OCI-LY3 (cell line): ENCODE measurements around the gene ENTPD2.

Experiments used
- H2AFZ ChIP-seq: fragments of 200-600, 300-600 bp; shearing (Covaris generic); 2 replicates; pipeline ENCODE4 v1.6.0; 2014; ENCODE audit warnings: antibody characterized with exemption, low read depth, low read length
- H3K27ac ChIP-seq: fragments of 200-600, 300-600 bp; sonication (generic); 2 replicates; pipeline ENCODE4 v1.5.1; 2014; ENCODE audit warnings: mild to moderate bottlenecking, low read length, moderate library complexity, mixed read lengths
- H3K27me3 ChIP-seq: fragments of 200-600, 300-600 bp; sonication (generic); 2 replicates; pipeline ENCODE4 v1.6.1; 2014; ENCODE audit warnings: low read depth, low read length, mixed read lengths
- H3K36me3 ChIP-seq: fragments of 200-600, 300-600 bp; sonication (generic); replicated peaks from 2 replicates; pipeline ENCODE3; 2014; ENCODE audit warnings: low read depth, low read length, mixed read lengths
- H3K4me1 ChIP-seq: fragments of 300-600, 200-600 bp; sonication (generic); 2 replicates; pipeline ENCODE4 v1.6.1; 2014; ENCODE audit warnings: low read length, mixed read lengths
- H3K4me2 ChIP-seq: fragments of 200-600, 300-600 bp; sonication (generic); 2 replicates; pipeline ENCODE4 v1.6.1; 2014; ENCODE audit warnings: low read length, mixed read lengths
- H3K4me3 ChIP-seq: fragments of 300-600, 200-600 bp; sonication (generic); 2 replicates; pipeline ENCODE4 v1.5.1; 2014; ENCODE audit warnings: antibody characterized with exemption, mild to moderate bottlenecking, low read length, moderate library complexity
- H3K79me2 ChIP-seq: fragments of 300-600, 200-600 bp; shearing (Covaris generic); 2 replicates; pipeline ENCODE4 v1.6.1; 2014; ENCODE audit warnings: mild to moderate bottlenecking, low read length, mixed read lengths
- H3K9ac ChIP-seq: fragments of 300-600, 200-600 bp; shearing (Covaris generic); 2 replicates; pipeline ENCODE4 v1.6.0; 2014; ENCODE audit warnings: mild to moderate bottlenecking, low read length, moderate library complexity
- H3K9me3 ChIP-seq: fragments of 200-600, 300-600 bp; shearing (Covaris generic); 2 replicates; pipeline ENCODE4 v1.6.1; 2014; ENCODE audit warnings: low read length, mixed read lengths; ENCODE audit not compliant: insufficient read depth
- H4K20me1 ChIP-seq: fragments of 200-600, 300-600 bp; sonication (generic); 2 replicates; pipeline ENCODE4 v1.6.1; 2016; ENCODE audit warnings: low read length, mixed read lengths; ENCODE audit not compliant: insufficient read depth
- EZH2phosphoT487 ChIP-seq: fragments of 200-600 bp; shearing (Covaris generic); IDR thresholded peaks from 2 replicates; pipeline ENCODE4 v1.6.1; 2018; ENCODE audit warnings: antibody characterized with exemption, mixed run types, low read depth
- TF ChIP-seq, protein P1 (sequence below): fragments of 200-600, 300-600 bp; sonication (generic); IDR thresholded peaks from 2 replicates; pipeline ENCODE4 v1.5.1; 2014; ENCODE audit warnings: antibody characterized with exemption, low read length, low read depth

Gene ENTPD2

DNA sequence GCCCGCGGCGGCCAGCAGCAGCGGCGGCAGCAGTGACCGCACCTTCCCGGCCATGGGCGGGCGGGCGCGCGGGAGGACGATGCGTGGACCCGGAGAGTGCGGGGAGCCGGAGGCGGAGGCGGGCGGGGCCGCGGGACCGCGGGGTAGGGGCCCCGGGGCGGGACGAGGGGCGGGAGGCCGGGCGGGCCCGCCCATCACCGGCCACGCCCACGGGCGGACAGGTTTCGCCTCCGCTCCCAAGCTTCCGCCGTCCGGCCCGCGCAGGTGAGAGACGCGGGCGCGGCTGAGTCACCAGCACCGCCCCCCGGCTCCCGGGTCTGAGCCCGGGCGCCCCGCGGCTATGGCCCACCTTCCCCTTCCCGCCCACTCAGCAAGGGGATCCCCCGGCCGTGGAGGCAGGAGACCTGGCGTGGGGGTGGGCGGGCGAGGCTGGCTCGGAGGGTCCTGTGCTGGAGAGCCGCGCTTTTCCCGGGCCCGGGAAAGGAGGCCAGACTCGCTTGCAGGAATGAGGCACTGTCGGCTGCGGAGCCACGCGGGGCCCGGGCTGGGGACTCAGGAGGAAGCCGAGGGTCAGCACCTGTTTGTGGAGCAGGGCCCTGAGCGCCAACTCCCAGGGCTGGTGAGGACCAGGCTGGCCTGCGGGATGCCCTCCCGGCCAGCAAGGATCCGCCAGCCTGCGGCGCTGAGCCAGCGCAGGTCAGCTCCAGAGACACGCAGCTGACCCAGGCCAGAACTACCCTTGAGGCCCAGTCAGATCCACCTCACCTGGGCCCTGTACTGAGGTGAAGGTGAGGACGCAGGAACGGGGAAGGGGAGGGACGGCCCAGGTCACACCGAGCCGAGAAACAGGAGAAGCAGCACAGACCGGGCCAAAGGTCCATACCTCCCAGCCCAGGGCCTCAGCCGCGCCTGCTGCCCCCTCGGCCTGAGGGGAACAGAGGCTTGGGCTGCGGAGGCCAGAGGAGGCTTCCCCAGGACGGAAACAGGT, at the start of gene ENTPD2:
TSS of gene ENTPD2 (minus strand) at position 118 of the 988 bp plus-strand sequence. CDS start at position 54, 64 bp downstream.
- H2AFZ ChIP-seq = no peak within 1 kb of the TSS
- peaks cover 3% of the 10 kb centered on the region; the same call in 1 of the 2 replicates for H3K27me3 ChIP-seq
- H3K79me2 ChIP-seq = no peaks in the 10 kb centered on the region
- no peaks in the 10 kb centered on the region for H3K36me3 ChIP-seq
- H4K20me1 ChIP-seq = no peaks in the 10 kb centered on the region
- H3K4me1 ChIP-seq = no peaks in the 10 kb centered on the region
- TF ChIP-seq EZH2phosphoT487 = no peak
- TF ChIP-seq, protein P1, sequence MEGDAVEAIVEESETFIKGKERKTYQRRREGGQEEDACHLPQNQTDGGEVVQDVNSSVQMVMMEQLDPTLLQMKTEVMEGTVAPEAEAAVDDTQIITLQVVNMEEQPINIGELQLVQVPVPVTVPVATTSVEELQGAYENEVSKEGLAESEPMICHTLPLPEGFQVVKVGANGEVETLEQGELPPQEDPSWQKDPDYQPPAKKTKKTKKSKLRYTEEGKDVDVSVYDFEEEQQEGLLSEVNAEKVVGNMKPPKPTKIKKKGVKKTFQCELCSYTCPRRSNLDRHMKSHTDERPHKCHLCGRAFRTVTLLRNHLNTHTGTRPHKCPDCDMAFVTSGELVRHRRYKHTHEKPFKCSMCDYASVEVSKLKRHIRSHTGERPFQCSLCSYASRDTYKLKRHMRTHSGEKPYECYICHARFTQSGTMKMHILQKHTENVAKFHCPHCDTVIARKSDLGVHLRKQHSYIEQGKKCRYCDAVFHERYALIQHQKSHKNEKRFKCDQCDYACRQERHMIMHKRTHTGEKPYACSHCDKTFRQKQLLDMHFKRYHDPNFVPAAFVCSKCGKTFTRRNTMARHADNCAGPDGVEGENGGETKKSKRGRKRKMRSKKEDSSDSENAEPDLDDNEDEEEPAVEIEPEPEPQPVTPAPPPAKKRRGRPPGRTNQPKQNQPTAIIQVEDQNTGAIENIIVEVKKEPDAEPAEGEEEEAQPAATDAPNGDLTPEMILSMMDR = no peak
- H3K9ac ChIP-seq = no peak within 1 kb of the TSS
- no peak within 1 kb of the TSS for H3K4me2 ChIP-seq
- no peak within 1 kb of the TSS for H3K4me3 ChIP-seq
- no peaks in the 10 kb centered on the region for H3K9me3 ChIP-seq
- no peak within 1 kb of the TSS for H3K27ac ChIP-seq

DNA sequence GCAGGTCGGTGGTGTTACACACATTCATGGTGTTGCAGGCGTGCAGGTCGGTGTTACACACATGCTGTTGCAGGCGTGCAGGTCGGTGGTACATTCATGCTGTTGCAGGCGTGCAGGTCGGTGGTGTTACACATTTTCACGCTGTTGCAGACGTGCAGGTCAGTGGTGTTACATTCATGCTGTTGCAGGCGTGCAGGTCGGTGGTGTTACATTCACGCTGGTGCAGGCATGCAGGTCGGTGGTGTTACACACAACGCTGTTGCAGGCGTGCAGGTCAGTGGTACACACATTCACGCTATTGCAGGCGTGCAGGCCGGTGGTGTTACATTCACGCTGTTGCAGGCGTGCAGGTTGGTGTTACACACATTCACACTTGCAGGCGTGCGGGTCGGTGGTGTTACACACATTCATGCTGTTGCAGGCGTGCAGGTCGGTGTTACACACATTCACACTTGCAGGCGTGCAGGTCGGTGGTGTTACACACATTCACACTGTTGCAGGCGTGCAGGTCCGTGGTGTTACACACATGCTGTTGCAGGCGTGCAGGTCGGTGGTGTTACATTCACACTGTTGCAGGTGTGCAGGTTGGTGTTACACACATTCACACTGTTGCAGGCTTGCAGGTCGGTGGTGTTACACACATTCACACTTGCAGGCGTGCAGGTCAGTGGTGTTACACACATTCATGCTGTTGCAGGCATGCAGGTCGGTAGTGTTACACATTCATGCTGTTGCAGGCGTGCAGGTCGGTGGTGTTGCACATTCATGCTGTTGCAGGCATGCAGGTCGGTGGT, 49.5 kb upstream of the ENTPD2 start:
- H3K27me3 ChIP-seq = no peaks in the 10 kb centered on the region
- peaks cover 54% of the 10 kb centered on the region for H3K36me3 ChIP-seq
- H3K4me2 ChIP-seq = no peak overlapping the region
- peaks cover 17% of the 10 kb centered on the region for H3K9me3 ChIP-seq
- no peak overlapping the region for H3K9ac ChIP-seq
- H3K79me2 ChIP-seq = no peaks in the 10 kb centered on the region
- H4K20me1 ChIP-seq = no peaks in the 10 kb centered on the region
- H3K4me1 ChIP-seq = no peaks in the 10 kb centered on the region
- H3K4me3 ChIP-seq = no peak overlapping the region
- H3K27ac ChIP-seq = no peak overlapping the region
- no peak overlapping the region for H2AFZ ChIP-seq
- no peak for TF ChIP-seq EZH2phosphoT487
- TF ChIP-seq, protein P1 = no peak

DNA sequence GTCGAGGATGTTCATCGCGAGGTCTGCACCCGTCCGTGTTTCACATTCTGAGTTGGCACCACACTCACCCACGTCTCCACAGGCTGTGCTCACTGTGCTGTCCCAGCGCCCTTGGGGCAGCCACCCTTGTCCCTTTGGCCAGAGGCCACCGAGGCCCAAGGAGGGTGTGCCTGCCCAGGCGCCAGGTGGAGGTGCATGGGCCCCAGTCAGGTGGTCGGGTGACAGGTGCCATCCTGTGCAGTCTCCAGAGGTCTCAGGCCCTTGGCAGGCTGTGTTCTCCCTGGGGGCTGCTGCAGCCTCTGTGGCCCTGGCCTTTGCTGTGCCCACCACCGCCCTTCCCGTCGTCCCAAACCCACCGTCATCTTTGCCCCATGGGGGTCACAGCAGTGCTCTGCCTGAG, 45.4 kb upstream of the ENTPD2 start:
- no peaks in the 10 kb centered on the region for H3K27me3 ChIP-seq
- TF ChIP-seq, protein P1 = no peak
- no peak for TF ChIP-seq EZH2phosphoT487
- peaks cover 14% of the 10 kb centered on the region for H3K4me1 ChIP-seq
- no peak overlapping the region for H3K4me2 ChIP-seq
- no peak overlapping the region for H3K4me3 ChIP-seq
- no peak overlapping the region for H3K9ac ChIP-seq
- peaks cover 17% of the 10 kb centered on the region for H3K9me3 ChIP-seq
- peaks cover 53% of the 10 kb centered on the region for H3K36me3 ChIP-seq
- H2AFZ ChIP-seq = no peak overlapping the region
- H3K27ac ChIP-seq = no peak overlapping the region
- H4K20me1 ChIP-seq = no peaks in the 10 kb centered on the region
- H3K79me2 ChIP-seq = no peaks in the 10 kb centered on the region
